ENCODE measurements around the gene CLIP3.

Gene CLIP3

DNA sequence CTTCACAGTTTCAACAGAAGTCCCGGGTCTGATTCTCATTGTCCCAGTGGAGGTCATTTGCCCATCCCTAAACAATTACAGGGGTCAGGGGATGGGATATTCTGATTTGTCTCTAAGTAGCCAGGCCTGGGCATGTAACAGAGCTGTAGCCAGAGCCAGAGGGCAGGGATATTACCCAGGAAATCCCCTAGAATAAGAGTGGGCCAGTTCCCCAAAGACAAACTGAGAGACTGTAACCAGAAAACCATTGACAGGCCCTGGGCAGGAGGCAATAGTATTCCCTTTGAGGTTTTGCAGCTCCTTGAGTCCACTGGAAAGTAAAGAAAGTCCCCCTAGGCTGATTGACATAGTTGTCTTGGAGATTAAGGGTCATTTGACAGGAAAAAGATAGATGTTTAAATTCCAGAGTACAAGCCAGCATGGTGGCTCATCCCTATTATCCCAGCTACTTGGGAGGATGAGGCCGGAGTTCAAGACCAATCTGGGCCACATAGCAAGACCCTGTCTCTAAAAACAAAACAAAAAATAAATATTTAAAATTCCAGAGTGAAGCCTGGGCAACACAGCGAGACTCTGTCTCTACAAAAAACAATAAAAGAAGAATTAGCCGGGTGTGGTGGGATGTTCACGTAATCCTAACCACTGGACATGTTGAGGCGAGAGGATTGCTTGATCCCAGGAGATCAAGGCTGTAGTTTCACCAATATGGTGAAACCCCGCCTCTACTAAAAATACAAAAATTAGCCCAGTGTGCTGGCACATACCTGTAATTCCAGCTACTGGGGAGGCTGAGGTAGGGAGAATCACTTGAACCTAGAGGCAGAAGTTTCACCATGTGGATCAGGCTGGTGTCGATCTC is 39.5 kb downstream of the CLIP3 start:
- DNase-seq (ENCODE audit: low read depth in 2 of 2), result no peak
- H3K4me3 ChIP-seq (replicated peaks in 1 of 2; ENCODE audit: low read depth in 2 of 2, low read length in 2 of 2), result no peak overlapping the region
- TF ChIP-seq, protein P1, sequence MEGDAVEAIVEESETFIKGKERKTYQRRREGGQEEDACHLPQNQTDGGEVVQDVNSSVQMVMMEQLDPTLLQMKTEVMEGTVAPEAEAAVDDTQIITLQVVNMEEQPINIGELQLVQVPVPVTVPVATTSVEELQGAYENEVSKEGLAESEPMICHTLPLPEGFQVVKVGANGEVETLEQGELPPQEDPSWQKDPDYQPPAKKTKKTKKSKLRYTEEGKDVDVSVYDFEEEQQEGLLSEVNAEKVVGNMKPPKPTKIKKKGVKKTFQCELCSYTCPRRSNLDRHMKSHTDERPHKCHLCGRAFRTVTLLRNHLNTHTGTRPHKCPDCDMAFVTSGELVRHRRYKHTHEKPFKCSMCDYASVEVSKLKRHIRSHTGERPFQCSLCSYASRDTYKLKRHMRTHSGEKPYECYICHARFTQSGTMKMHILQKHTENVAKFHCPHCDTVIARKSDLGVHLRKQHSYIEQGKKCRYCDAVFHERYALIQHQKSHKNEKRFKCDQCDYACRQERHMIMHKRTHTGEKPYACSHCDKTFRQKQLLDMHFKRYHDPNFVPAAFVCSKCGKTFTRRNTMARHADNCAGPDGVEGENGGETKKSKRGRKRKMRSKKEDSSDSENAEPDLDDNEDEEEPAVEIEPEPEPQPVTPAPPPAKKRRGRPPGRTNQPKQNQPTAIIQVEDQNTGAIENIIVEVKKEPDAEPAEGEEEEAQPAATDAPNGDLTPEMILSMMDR (IDR thresholded peaks at IDR 0.05; ENCODE audit: low read depth, low read length), result no peak

DNA sequence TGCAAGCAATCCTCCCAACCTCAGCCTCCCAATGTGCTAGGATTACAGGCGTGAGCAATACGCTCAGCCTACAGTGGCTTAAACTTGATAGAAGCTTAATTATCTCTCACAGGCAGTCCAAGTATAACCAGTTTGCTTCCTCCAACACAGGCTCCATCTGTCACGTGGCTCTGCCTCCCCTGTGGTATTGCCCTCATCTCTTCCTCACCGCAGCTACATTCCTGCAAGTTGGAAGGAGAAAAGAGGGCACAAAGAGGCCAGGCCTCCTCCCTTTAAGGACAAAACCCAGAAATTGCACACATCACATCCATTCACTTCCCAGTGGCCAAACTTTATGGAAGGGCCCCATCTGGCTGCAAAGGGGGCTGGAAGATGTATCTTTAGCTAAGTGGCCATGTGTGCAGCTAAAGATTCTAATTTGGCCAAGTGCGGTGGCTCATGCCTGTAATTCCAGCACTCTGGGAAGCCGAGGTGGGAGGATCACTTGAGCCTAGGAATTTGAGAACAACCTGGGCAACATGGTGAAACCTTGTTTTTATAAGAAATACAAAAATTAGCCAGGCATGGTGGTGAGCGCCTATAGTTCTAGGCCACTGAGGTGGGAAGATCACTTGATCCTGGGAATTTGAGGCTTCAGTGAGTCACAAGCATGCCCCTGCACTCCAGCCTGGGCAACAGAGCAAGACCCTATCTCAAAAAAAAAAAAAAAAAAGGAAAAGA is 40.8 kb downstream of the CLIP3 start:
- peak in 1 of 2 donors; percentile 33 for DNase-seq (ENCODE audit: low read depth in 2 of 2)
- no peak overlapping the region for H3K4me3 ChIP-seq (replicated peaks in 1 of 2; ENCODE audit: low read depth in 2 of 2, low read length in 2 of 2)
- TF ChIP-seq, protein P1 (IDR thresholded peaks at IDR 0.05; ENCODE audit: low read depth, low read length), result no peak

DNA sequence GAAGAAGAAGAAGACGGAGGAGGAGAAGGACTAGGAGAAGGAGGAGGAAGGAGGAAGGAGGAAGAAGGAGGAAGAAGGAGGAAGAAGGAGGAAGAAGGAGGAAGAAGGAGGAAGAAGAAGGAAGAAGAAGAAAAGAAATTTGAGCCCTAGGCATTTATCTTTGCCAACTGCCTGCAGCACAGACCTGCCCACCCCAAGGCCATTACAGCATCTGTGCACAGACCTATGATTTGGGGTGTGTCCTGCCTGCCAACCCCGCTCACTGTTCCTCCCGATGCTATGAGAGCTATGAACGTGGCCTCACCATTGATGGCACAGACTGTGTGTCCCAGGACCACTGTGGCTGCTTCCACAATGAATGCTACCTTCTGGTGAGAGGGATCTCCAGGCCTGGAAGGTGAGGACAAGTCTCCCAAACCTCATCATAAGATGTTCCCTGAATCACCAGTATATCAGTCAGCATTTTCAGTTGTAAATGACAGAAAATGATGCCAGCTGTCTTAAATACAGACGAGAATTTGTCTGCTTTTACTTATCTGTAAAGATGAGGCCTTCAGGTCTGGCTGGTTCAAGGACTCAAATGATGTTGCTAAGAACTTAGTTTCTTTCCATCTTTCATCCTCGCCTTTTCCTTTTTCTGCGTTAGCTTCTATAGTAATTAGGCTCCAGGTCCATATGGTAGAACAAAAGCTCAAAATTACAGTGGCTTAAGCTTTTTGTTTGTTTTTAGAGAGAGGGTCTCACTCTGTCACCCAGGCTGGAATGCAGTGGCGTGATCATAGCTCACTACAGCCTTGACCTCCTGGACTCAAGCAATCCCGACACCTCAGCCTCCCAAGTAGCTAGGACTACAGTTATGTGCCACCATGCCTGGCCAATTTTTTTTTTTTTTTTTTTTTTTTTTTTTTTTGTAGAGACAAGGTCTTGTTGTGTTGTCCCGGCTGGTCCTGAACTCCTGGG is 41.6 kb downstream of the CLIP3 start:
- DNase-seq (ENCODE audit: low read depth in 2 of 2), result no peak
- TF ChIP-seq, protein P1 (IDR thresholded peaks at IDR 0.05; ENCODE audit: low read depth, low read length), result no peak
- H3K4me3 ChIP-seq (replicated peaks in 1 of 2; ENCODE audit: low read depth in 2 of 2, low read length in 2 of 2), result no peak overlapping the region

DNA sequence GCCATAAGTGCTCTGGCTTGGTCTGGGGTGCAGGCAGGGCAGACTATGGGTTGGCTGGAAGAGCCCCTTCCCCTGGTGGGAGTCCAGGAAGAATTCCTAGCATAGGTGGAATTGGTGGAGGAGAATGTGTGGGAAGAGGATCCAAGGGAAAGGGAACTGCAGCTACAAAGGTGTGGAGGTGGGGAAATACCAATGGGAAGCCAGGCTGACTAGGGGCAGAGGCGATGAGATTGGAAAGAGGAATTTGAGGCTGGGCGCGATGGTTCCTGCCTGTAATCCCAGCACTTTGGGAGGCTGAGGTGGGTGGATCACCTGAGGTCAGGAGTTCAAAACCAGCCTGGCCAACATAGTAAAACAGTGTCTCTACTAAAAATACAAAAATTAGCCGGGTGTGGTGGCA is 42.5 kb downstream of the CLIP3 start:
- DNase-seq (ENCODE audit: low read depth in 2 of 2), result no peak
- no peak overlapping the region for H3K4me3 ChIP-seq (replicated peaks in 1 of 2; ENCODE audit: low read depth in 2 of 2, low read length in 2 of 2)
- TF ChIP-seq, protein P1 (IDR thresholded peaks at IDR 0.05; ENCODE audit: low read depth, low read length), result no peak

DNA sequence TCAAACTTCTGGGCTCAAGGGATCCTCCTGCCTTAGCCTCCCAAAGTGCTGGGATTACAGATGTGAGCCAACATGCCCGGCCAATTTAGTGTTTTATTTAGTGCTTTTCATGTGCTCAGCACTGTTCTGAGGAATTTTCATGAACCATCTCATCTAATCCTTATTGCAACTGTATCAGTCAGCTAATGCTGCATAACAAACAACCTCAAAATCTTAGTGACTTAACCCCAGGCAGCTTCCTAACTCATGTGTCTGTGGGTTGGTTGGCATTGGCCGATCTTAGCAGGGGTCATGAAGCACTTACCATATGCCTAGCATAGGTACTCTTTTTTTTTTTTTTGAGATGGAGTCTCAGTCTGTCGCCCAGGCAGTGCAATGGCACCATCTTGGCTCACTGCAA is 43.8 kb downstream of the CLIP3 start:
- H3K4me3 ChIP-seq (replicated peaks in 1 of 2; ENCODE audit: low read depth in 2 of 2, low read length in 2 of 2), result no peak overlapping the region
- no peak for DNase-seq (ENCODE audit: low read depth in 2 of 2)
- TF ChIP-seq, protein P1 (IDR thresholded peaks at IDR 0.05; ENCODE audit: low read depth, low read length), result no peak

DNA sequence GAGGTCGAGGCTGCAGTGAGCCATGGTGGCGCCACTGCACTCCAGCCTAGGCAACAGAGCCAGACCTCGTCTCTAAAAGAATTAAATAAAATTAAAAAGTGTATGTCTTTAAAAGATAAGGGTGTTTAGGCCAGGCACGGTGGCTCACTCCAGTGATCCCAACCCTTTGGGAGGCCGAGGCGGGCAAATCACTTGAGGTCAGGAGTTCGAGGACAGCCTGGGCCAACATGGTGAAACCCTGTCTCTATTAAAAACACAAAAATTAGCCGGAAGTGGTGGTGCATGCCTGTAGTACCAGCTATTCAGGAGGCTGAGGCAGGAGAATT is 45.1 kb downstream of the CLIP3 start:
- H3K4me3 ChIP-seq (replicated peaks in 1 of 2; ENCODE audit: low read depth in 2 of 2, low read length in 2 of 2), result no peak overlapping the region
- no peak for DNase-seq (ENCODE audit: low read depth in 2 of 2)
- TF ChIP-seq, protein P1 (IDR thresholded peaks at IDR 0.05; ENCODE audit: low read depth, low read length), result no peak
